Epithelial cell of esophagus (primary cell): ENCODE results near the gene AGPAT2.

Experiments used
- DNase-seq: peaks from one replicate; pipeline ENCODE4 v3.0.0; 2010; ENCODE audit warnings: low read depth
- H3K4me3 ChIP-seq: 2 replicates; pipeline ENCODE4 v1.5.1; 2011; ENCODE audit warnings: mild to moderate bottlenecking, low read length, control low read depth
- TF ChIP-seq, protein P1 (sequence below): IDR thresholded peaks from 2 replicates; pipeline ENCODE4 v1.5.1; 2011; ENCODE audit warnings: low read depth, mild to moderate bottlenecking, low read length, control low read depth, inconsistent platforms; ENCODE audit not compliant: insufficient read depth; ENCODE audit errors: missing control alignments

AGPAT2 gene

DNA sequence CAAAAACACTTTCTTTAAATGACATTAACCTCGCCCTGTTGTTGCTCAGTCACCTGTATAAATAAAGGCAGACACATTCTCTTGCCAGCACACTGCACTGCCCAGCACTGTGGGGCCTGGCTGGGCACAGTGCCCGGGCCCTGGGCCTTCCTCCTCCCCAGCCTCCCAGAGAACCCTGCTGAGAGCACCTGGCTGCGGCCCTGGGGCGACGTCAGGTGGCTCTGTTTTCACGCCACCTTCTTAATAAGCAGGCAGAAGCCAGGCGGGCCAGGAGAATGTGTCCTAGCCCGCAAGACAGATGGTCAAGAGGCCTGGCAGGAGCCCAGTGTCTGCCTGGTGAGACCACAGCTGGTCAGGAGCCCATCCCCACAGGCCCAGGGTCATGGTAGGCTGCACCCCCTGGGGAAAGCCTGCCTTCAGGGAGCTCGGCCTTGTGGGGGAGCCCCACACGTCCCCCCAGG, 8.2 kb upstream of the AGPAT2 start:
- TF ChIP-seq, protein P1, sequence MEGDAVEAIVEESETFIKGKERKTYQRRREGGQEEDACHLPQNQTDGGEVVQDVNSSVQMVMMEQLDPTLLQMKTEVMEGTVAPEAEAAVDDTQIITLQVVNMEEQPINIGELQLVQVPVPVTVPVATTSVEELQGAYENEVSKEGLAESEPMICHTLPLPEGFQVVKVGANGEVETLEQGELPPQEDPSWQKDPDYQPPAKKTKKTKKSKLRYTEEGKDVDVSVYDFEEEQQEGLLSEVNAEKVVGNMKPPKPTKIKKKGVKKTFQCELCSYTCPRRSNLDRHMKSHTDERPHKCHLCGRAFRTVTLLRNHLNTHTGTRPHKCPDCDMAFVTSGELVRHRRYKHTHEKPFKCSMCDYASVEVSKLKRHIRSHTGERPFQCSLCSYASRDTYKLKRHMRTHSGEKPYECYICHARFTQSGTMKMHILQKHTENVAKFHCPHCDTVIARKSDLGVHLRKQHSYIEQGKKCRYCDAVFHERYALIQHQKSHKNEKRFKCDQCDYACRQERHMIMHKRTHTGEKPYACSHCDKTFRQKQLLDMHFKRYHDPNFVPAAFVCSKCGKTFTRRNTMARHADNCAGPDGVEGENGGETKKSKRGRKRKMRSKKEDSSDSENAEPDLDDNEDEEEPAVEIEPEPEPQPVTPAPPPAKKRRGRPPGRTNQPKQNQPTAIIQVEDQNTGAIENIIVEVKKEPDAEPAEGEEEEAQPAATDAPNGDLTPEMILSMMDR: no peak
- no peak overlapping the region for H3K4me3 ChIP-seq
- peak; percentile 45 for DNase-seq

DNA sequence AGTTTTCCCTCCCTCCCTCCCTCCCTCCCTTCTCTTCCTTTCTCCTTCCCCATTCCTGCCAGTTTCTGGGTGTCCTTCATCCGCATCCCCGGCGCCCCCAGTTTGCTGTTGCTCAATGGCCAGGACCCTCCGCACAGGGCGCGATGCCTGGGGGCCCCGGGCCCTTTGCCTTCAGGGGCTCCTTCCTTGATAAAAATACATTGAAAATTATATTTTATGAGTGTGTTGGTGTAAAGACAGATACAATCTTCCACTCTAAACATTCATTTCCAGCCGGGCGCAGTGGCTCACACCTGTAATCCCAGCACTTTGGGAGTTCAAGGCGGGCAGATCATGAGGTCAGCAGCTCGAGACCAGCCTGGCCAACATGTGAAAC, 7.6 kb upstream of the AGPAT2 start:
- no peak overlapping the region for H3K4me3 ChIP-seq
- TF ChIP-seq, protein P1: no peak
- DNase-seq: no peak

DNA sequence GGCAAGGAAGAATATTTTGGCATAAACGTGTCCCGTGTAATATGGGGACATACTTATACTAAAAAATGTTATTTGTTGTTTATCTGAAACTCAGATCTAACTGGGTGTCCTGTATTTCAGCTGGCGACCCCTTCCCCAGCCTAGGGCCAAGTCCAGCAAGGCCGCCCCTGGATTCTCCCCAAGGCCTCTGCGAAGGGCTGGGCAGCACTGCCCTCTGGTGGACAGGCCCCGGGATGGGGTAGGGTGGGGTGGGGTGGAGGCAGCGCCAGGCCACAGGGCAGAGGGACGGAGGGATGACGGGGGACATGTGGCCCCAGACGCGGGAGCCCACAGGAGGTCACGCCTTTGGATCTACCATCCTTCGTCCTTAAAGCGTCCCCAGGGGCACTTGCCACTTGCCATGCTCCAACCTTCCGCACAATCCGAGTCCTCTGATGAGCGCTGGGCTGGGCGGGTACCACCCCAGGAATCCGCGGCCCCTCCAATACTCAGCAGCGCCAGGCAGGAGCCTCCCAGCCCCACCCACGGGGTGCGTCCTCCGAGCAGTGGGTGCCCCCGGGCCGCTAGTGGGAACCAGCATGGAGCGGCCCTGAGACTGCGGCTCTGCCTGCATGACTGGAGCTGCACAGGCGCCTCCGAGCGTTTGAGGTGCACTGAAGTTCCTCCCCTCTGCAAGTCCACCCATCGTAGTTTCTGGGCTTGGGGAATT, 7.1 kb upstream of the AGPAT2 start:
- TF ChIP-seq, protein P1: peak; percentile 64
- peak; percentile 46 for DNase-seq
- no peak overlapping the region for H3K4me3 ChIP-seq

DNA sequence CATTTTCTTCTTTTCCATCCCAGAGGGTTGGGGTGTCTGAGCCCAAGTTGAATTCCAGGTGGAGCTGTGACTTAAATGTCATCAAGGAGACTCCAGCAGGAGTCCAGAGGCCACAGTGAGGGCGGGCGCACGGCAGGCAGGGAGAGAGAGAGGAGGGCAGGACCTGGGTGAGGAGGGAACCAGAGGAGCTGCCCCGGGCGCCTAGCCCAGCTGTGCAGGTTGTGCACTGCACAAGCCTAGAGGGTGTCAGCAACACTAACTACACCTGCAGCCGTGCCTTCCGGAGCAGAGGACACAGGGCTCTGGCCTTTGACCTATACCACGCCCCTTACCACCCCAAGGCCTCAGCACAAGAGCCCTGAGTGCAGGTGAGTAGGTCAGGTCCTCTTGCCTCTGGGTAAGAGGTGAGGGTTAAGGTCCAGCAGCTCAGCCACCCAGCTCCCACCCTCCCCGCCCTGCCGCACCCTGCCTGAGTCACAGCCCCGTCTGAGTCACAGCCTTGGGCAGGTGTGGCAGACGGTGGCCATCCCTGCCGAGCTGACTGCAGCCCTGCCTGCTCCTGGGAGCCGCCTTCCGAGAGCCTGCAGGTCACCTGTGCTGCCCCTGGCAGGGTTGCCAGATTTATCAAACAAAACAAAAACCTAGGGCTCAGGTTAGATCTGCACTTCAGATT, 6.4 kb upstream of the AGPAT2 start:
- TF ChIP-seq, protein P1: no peak
- DNase-seq: peak; percentile 91

DNA sequence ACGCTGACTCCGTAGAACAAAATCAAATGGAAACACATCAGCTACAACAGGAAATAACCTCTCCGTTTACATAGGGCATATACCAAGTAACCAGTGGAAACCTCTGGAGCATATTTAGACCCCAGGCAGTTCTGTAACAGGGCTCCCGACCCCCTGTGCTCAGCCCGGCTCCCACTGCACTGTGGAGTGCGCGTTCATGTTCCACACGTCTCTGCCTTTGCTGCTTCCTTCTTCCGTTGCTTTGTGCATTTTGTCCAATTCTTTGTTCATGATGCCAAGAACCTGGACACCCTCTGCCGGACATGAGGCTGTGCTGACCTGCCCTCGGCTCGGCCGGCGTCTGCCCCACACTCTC, 5.9 kb upstream of the AGPAT2 start:
- TF ChIP-seq, protein P1: no peak
- no peak overlapping the region for H3K4me3 ChIP-seq
- no peak for DNase-seq

More for the DNA sequence above, 6.4 kb upstream of the AGPAT2 start:
- H3K4me3 ChIP-seq: no peak overlapping the region

DNA sequence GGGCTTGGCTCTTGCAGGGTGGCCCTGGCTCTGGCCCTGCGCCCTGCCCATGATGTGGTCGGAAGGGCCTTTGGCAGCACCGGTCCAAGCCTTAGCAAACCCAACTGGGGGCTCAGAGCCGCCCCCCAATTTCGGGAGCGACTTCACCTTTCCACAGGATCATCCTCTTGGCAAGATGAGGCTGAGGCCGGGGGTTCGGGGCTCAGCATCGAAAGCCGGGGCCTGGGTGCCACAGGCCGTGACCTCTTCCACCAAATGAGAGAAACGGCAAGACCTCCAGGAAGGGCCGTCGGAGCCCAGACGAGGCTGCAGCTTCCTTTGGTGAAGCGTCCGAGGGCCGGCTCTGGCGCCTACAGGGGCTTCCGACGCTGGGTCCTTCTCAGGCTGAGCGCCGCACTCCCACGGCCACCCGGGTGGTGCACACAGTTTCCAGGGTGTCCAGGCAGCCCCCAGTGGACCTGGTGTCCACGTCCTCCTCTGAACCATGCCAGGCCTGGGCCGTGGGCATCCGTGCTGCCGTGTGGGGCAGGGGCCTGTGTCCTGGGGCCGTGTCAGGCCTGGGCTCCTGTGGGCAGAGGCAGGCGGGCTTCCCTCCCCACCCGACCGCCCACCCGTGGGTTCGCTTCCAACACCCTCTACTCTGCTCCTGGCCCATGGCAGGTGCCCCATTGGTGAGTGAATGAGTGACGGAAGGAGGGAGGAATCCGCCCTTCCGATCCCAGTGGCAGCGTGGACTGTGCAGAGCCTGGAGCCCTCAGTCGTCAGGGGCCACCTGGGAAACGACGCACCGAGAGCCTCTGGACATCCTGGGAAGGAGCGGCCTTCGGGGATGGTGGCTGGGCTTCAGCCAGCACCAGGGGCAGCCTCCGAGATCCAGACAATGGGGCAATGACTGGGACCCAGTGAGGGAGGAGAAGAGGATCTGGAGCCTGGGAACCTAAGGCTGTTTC, 5.2 kb upstream of the AGPAT2 start:
- TF ChIP-seq, protein P1: no peak
- no peak for DNase-seq
- H3K4me3 ChIP-seq: no peak overlapping the region
